Naive thymus-derived CD4-positive, alpha-beta T cell (primary cell): ENCODE measurements around the gene RAI1. TPM values are rescaled to one million over a fixed set of nuclear protein-coding genes. Genes with fewer than 3 reads are reported as not detected.

ENCODE experiments used
- ATAC-seq: fragments of 150-1000 bp; cut with Tn5 transposase; 2 replicates; pipeline ENCODE4 v1.10.0; 2021; ENCODE audit warnings: mild to moderate bottlenecking, moderate library complexity
- CTCF ChIA-PET: fragments of 350-600 bp; sonication (Branson Sonifier 250); formaldehyde crosslinking; loops from one replicate; lab custom pipeline; 2021; ENCODE audit warnings: antibody characterized with exemption; lab: Charles Lee
- POLR2A ChIA-PET: fragments of 350-600 bp; sonication (Branson Sonifier 250); formaldehyde crosslinking; loops from one replicate; lab custom pipeline; 2021; ENCODE audit warnings: antibody characterized with exemption, inconsistent platforms; lab: Charles Lee
- DNase-seq, 9 donors: peaks; one replicate each; pipeline versions ENCODE4 v3.0.0 to v3.0.0-alpha.2; 2020 to 2022; ENCODE audit warnings: mixed read lengths in 1 of 9
- H3K27ac ChIP-seq: one replicate; pipeline ENCODE4 v1.7.0; 2013; ENCODE audit warnings: mild to moderate bottlenecking, low read depth, low read length, moderate library complexity
- H3K27me3 ChIP-seq, 2 donors: one replicate each; pipeline ENCODE4 v1.7.0; 2013; ENCODE audit warnings: low read length in 2 of 2, mild to moderate bottlenecking in 2 of 2, moderate library complexity in 2 of 2; ENCODE audit not compliant: control insufficient read depth in 2 of 2, insufficient read depth in 2 of 2
- H3K36me3 ChIP-seq, 3 experiments: 1 replicate in 2 of 3; 2 replicates in 1 of 3; pipeline ENCODE4 v1.7.0; 2013; ENCODE audit warnings: low read length in 3 of 3, mild to moderate bottlenecking in 3 of 3, moderate library complexity in 1 of 3; ENCODE audit not compliant: insufficient read depth in 3 of 3, control insufficient read depth in 2 of 3
- H3K4me1 ChIP-seq, 2 donors: one replicate each; pipeline ENCODE4 v1.7.0; 2013; ENCODE audit warnings: low read length in 2 of 2, mild to moderate bottlenecking in 2 of 2, moderate library complexity in 1 of 2; ENCODE audit not compliant: control insufficient read depth in 2 of 2, insufficient read depth in 2 of 2
- H3K4me3 ChIP-seq: 2 replicates; pipeline ENCODE4 v1.7.0; 2013; ENCODE audit warnings: mild to moderate bottlenecking, low read length
- H3K9me3 ChIP-seq, 3 experiments: 1 replicate in 2 of 3; 2 replicates in 1 of 3; pipeline ENCODE4 v1.7.0; 2013; ENCODE audit warnings: low read length in 3 of 3; ENCODE audit not compliant: control insufficient read depth in 2 of 3
- H3K27ac Mint-ChIP-seq, 9 donors: one replicate each; pipeline ENCODE4 v1.8.0; 2020 to 2022; ENCODE audit warnings: mixed read lengths in 9 of 9, mild to moderate bottlenecking in 8 of 9, moderate library complexity in 5 of 9, inconsistent platforms in 2 of 9
- H3K27me3 Mint-ChIP-seq, 5 donors: one replicate each; pipeline ENCODE4 v1.8.0; 2021 to 2022; ENCODE audit warnings: mixed read lengths in 5 of 5, mild to moderate bottlenecking in 1 of 5
- H3K36me3 Mint-ChIP-seq, 5 donors: one replicate each; pipeline ENCODE4 v1.8.0; 2020 to 2022; ENCODE audit warnings: mixed read lengths in 5 of 5, mild to moderate bottlenecking in 3 of 5, inconsistent platforms in 1 of 5
- H3K4me1 Mint-ChIP-seq, 7 donors: one replicate each; pipeline ENCODE4 v1.8.0; 2020 to 2022; ENCODE audit warnings: mixed read lengths in 7 of 7, mild to moderate bottlenecking in 3 of 7, inconsistent platforms in 1 of 7
- H3K4me3 Mint-ChIP-seq, 10 donors: one replicate each; pipeline ENCODE4 v1.8.0; 2020 to 2022; ENCODE audit warnings: mild to moderate bottlenecking in 10 of 10, mixed read lengths in 10 of 10, moderate library complexity in 6 of 10, inconsistent platforms in 2 of 10
- H3K9me3 Mint-ChIP-seq, 11 donors: one replicate each; pipeline ENCODE4 v1.8.0; 2020 to 2022; ENCODE audit warnings: mixed read lengths in 11 of 11, mild to moderate bottlenecking in 4 of 11, inconsistent platforms in 1 of 11, moderate library complexity in 1 of 11
- intact Hi-C, 2 donors: fragments of 100-400 bp; cut with micrococcal nuclease; formaldehyde crosslinking; loops; one replicate each; pipeline ENCODE4 v1.15.1; 2023
- polyA plus RNA-seq, 2 donors: library from polyadenylated mRNA; unstranded; fragments of 300-500 nt; fragmentation: Illumina TruSeq; gene quantifications; one replicate each; pipeline ENCODE4 v1.2.3, GENCODE V29; 2021
- total RNA-seq, 6 experiments: library from RNA in 5 of 6; stranded (reverse) in 5 of 6; gene quantifications; 1 replicate in 5 of 6; 2 replicates in 1 of 6; pipeline ENCODE4 v1.2.3 and lab custom pipeline; 2021 to 2026

Gene RAI1
- total and polyA plus RNA-seq, 7 experiments from 2014 or later: 2.0 to 46.2 (median 21.2) TPM

- intact Hi-C loops: loop anchor here in 1 of 2 donors (5.0 kb wide), 1 partner anchor 296 kb away; the partner anchor contains the start of gene DRG2
- DNase-seq (no peak), ATAC-seq (no peak)
- peak overlapping the region; percentile 67 for H3K27ac ChIP-seq
- CTCF ChIA-PET: no interaction called here
- Mint-ChIP-seq H3K27ac (peak overlapping the region in 8 of 9 donors; percentile 48 to 95 (median 86)), H3K4me1 (peaks cover 20 to 42% (median 36%) of the 10 kb centered on the region in 7 donors), H3K9me3 (peaks cover 0 to 2% (median 0%) of the 10 kb centered on the region in 11 donors), H3K36me3 (peaks cover 0 to 4% (median 0%) of the 10 kb centered on the region in 5 donors), H3K4me3 (no peak overlapping the region), H3K27me3 (no peaks in the 10 kb centered on the region)
- H3K27me3 ChIP-seq: no peaks in the 10 kb centered on the region
- peaks cover 0 to 21% (median 0%) of the 10 kb centered on the region in 3 experiments for H3K36me3 ChIP-seq
- POLR2A ChIA-PET: no interaction called here
- H3K4me1 ChIP-seq: peaks cover 8 to 19% of the 10 kb centered on the region in 2 donors
- H3K4me3 ChIP-seq: no peak overlapping the region
- no peaks in the 10 kb centered on the region for H3K9me3 ChIP-seq
These were observed 109.6 kb downstream of the RAI1 start for GRCh38 chr17:17790637-17791464.

- H3K9me3 ChIP-seq: no peaks in the 10 kb centered on the region
- ChIA-PET CTCF (interaction anchor here (1.3 kb wide), 1 partner anchor 60 kb away, joined by 4 read pairs; no protein-coding TSS in a partner anchor), POLR2A (interaction anchor here (0.9 to 1.5 kb wide), 3 partner anchors 14 to 42 kb away, joined by 3 to 5 read pairs (median 3); no protein-coding TSS in a partner anchor)
- peaks cover 20 to 38% (median 30%) of the 10 kb centered on the region in 7 donors for H3K4me1 Mint-ChIP-seq
- ATAC-seq: no peak
- peak overlapping the region; percentile 85 to 95 (median 89) for H3K27ac Mint-ChIP-seq
- H3K4me3 Mint-ChIP-seq: peak overlapping the region in 9 of 10 donors; percentile 20 to 79 (median 66)
- H3K9me3 Mint-ChIP-seq: peaks cover 0 to 2% (median 0%) of the 10 kb centered on the region in 11 donors
- peaks cover 8 to 19% of the 10 kb centered on the region in 2 donors for H3K4me1 ChIP-seq
- peak in 3 of 9 donors; percentile 25 to 36 (median 29) for DNase-seq
- intact Hi-C loops: loop anchor here (1.0 to 5.0 kb wide), 7 partner anchors 9 to 295 kb away; partner anchors contain the start of genes DRG2 (in 1 of the 2) and SREBF1 (in 1 of the 2)
- H3K36me3 ChIP-seq: peaks cover 0 to 30% (median 0%) of the 10 kb centered on the region in 3 experiments
- H3K27ac ChIP-seq: peak overlapping the region; percentile 67
- no peaks in the 10 kb centered on the region for H3K27me3 Mint-ChIP-seq
- no peaks in the 10 kb centered on the region for H3K27me3 ChIP-seq
- H3K4me3 ChIP-seq: no peak overlapping the region
- H3K36me3 Mint-ChIP-seq: peaks cover 0 to 4% (median 0%) of the 10 kb centered on the region in 5 donors
These were observed 110.8 kb downstream of the RAI1 start for GRCh38 chr17:17792037-17792550.

GRCh38 chr17:17792551-17793377, 111.5 kb downstream of the RAI1 start:
- intact Hi-C loops: loop anchor here (1.0 to 5.0 kb wide), 8 partner anchors 9 to 295 kb away; partner anchors contain the start of genes DRG2 (in 1 of the 2), RAI1 (in 1 of the 2) and SREBF1 (in 1 of the 2)
- peaks cover 0 to 6% (median 0%) of the 10 kb centered on the region in 5 donors for H3K36me3 Mint-ChIP-seq
- POLR2A ChIA-PET: interaction anchor here (0.9 to 1.5 kb wide), 4 partner anchors 13 to 114 kb away, joined by 3 to 5 read pairs (median 3); no protein-coding TSS in a partner anchor

GRCh38 chr17:17793378-17794214, 112.3 kb downstream of the RAI1 start:
- Histone ChIP-seq H3K9me3 (no peaks in the 10 kb centered on the region), H3K36me3 (peaks cover 0 to 38% (median 0%) of the 10 kb centered on the region in 3 experiments), H3K27me3 (no peaks in the 10 kb centered on the region), H3K4me1 (peaks cover 8 to 19% of the 10 kb centered on the region in 2 donors), H3K4me3 (peak overlapping the region; percentile 35), H3K27ac (peak overlapping the region; percentile 67)
- Mint-ChIP-seq H3K4me1 (peaks cover 20 to 38% (median 29%) of the 10 kb centered on the region in 7 donors), H3K9me3 (peaks cover 0 to 2% (median 0%) of the 10 kb centered on the region in 11 donors), H3K36me3 (peaks cover 0 to 8% (median 0%) of the 10 kb centered on the region in 5 donors), H3K4me3 (peak overlapping the region; percentile 34 to 79 (median 59)), H3K27me3 (no peaks in the 10 kb centered on the region), H3K27ac (peak overlapping the region; percentile 81 to 95 (median 87))
- POLR2A ChIA-PET: interaction anchor here (1.2 to 1.5 kb wide), 5 partner anchors 9 to 115 kb away, joined by 3 to 5 read pairs (median 3); no protein-coding TSS in a partner anchor
- ATAC-seq (no peak), DNase-seq (no peak)
- intact Hi-C loops: loop anchor here (1.0 to 5.0 kb wide), 5 partner anchors 15 to 294 kb away; partner anchors contain the start of genes DRG2 (in 1 of the 2), RAI1 (in 1 of the 2) and SREBF1 (in 1 of the 2)
- CTCF ChIA-PET: interaction anchor here (0.9 to 1.3 kb wide), 2 partner anchors 18 to 62 kb away, joined by 3 to 4 read pairs; no protein-coding TSS in a partner anchor

More at GRCh38 chr17:17792551-17793377, 111.5 kb downstream of the RAI1 start:
- H3K4me3 Mint-ChIP-seq: peak overlapping the region; percentile 58 to 79 (median 70)
- H3K36me3 ChIP-seq: peaks cover 0 to 34% (median 0%) of the 10 kb centered on the region in 3 experiments
- H3K4me1 Mint-ChIP-seq: peaks cover 20 to 38% (median 29%) of the 10 kb centered on the region in 7 donors
- no peaks in the 10 kb centered on the region for H3K9me3 ChIP-seq
- H3K9me3 Mint-ChIP-seq: peaks cover 0 to 2% (median 0%) of the 10 kb centered on the region in 11 donors
- no peaks in the 10 kb centered on the region for H3K27me3 ChIP-seq
- DNase-seq: peak in 8 of 9 donors; percentile 42 to 81 (median 72)
- peak overlapping the region; percentile 67 for H3K27ac ChIP-seq
- peak overlapping the region; percentile 85 to 95 (median 88) for H3K27ac Mint-ChIP-seq
- peak; percentile 86 for ATAC-seq
- CTCF ChIA-PET: interaction anchor here (1.3 kb wide), 1 partner anchor 61 kb away, joined by 4 read pairs; no protein-coding TSS in a partner anchor
- no peaks in the 10 kb centered on the region for H3K27me3 Mint-ChIP-seq
- peaks cover 8 to 19% of the 10 kb centered on the region in 2 donors for H3K4me1 ChIP-seq
- peak overlapping the region; percentile 35 for H3K4me3 ChIP-seq

GRCh38 chr17:17794382-17794781, 113.1 kb downstream of the RAI1 start:
- peak overlapping the region in 1 of 9 donors; percentile 65 for H3K27ac Mint-ChIP-seq
- no peak for DNase-seq
- ChIA-PET POLR2A (interaction anchor here (0.6 to 1.4 kb wide), 4 partner anchors 8 to 116 kb away, joined by 3 to 5 read pairs (median 4); no protein-coding TSS in a partner anchor), CTCF (interaction anchor here (0.9 kb wide), 1 partner anchor 17 kb away, joined by 3 read pairs; no protein-coding TSS in a partner anchor)
- Histone ChIP-seq H3K36me3 (peaks cover 0 to 38% (median 0%) of the 10 kb centered on the region in 3 experiments), H3K4me3 (no peak overlapping the region), H3K9me3 (no peaks in the 10 kb centered on the region), H3K27ac (no peak overlapping the region), H3K27me3 (no peaks in the 10 kb centered on the region), H3K4me1 (peaks cover 8 to 19% of the 10 kb centered on the region in 2 donors)
- intact Hi-C loops: loop anchor here in 1 of 2 donors (5.0 kb wide), 1 partner anchor 293 kb away; the partner anchor contains the start of gene DRG2
- peaks cover 0 to 8% (median 0%) of the 10 kb centered on the region in 5 donors for H3K36me3 Mint-ChIP-seq
- H3K4me3 Mint-ChIP-seq: peak overlapping the region in 3 of 10 donors; percentile 62 to 78 (median 70)
- H3K27me3 Mint-ChIP-seq: no peaks in the 10 kb centered on the region
- peaks cover 20 to 36% (median 27%) of the 10 kb centered on the region in 7 donors for H3K4me1 Mint-ChIP-seq
- peaks cover 0 to 2% (median 0%) of the 10 kb centered on the region in 11 donors for H3K9me3 Mint-ChIP-seq
- no peak for ATAC-seq
